Measurements from ENCODE around the gene RAE1. TPM values are rescaled to one million over a fixed set of nuclear protein-coding genes. Genes with fewer than 3 reads are reported as not detected.

RAE1 gene
- total RNA-seq, 2 donors from 2014 or later = 4.9 to 9.9 TPM

DNA sequence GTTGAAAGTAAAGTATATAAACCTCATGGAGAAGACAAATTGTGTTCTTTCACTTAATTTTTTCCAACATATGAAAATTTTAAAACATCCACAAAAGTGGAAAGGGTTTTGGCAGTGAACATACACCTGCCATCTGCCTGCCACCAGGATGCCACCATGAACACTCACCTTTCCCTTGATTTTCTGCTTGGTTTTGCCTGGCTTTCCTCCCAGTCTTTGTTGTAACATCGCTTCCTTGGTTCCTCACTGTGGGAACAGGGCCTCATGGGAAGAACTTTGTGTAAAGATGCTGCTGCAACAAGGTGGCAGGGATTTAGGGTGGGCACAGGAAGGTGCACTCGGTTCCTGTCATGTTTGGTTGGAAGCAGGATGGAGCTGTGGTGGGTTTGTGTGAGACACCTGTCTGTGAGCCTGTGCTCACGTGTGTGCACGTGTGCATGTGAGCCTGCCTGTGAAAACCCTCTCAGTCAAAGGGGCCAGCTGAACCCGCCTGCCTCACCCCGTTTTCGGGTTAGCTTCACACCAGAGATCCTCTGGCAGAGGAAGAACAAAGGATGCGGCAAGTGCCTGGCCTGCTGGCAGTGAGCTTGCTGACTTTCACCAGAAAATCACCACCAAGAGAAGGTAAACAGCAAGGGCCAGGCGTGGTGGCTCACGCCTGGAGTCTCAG lies 29.2 kb downstream of the RAE1 start:
- TF ChIP-seq, protein P1, sequence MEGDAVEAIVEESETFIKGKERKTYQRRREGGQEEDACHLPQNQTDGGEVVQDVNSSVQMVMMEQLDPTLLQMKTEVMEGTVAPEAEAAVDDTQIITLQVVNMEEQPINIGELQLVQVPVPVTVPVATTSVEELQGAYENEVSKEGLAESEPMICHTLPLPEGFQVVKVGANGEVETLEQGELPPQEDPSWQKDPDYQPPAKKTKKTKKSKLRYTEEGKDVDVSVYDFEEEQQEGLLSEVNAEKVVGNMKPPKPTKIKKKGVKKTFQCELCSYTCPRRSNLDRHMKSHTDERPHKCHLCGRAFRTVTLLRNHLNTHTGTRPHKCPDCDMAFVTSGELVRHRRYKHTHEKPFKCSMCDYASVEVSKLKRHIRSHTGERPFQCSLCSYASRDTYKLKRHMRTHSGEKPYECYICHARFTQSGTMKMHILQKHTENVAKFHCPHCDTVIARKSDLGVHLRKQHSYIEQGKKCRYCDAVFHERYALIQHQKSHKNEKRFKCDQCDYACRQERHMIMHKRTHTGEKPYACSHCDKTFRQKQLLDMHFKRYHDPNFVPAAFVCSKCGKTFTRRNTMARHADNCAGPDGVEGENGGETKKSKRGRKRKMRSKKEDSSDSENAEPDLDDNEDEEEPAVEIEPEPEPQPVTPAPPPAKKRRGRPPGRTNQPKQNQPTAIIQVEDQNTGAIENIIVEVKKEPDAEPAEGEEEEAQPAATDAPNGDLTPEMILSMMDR (IDR thresholded peaks at IDR 0.05) = no peak
- TF ChIP-seq POLR2A (IDR thresholded peaks at IDR 0.05) = no peak
- H3K27ac ChIP-seq = no peak overlapping the region
- H3K4me1 ChIP-seq = no peaks in the 10 kb centered on the region
- DNase-seq (no peak), ATAC-seq (no peak)
- no peak overlapping the region for H3K4me3 ChIP-seq
- intact Hi-C loops (cut with DNase I) = loop anchor here (5.0 kb wide), 1 partner anchor 112 kb away; no protein-coding TSS in a partner anchor
- no peaks in the 10 kb centered on the region for H3K27me3 ChIP-seq
- H3K9me3 ChIP-seq = no peaks in the 10 kb centered on the region
- WGBS, 2 donors = 79 to 92% methylated on average over 5 to 10 of the region's 10 CpGs
- peaks cover 3 to 4% of the 10 kb centered on the region in 2 donors for H3K36me3 ChIP-seq (replicated peaks in 1 of 2; ENCODE audit: insufficient read depth in 1 of 2, low read depth in 2 of 2)

DNA sequence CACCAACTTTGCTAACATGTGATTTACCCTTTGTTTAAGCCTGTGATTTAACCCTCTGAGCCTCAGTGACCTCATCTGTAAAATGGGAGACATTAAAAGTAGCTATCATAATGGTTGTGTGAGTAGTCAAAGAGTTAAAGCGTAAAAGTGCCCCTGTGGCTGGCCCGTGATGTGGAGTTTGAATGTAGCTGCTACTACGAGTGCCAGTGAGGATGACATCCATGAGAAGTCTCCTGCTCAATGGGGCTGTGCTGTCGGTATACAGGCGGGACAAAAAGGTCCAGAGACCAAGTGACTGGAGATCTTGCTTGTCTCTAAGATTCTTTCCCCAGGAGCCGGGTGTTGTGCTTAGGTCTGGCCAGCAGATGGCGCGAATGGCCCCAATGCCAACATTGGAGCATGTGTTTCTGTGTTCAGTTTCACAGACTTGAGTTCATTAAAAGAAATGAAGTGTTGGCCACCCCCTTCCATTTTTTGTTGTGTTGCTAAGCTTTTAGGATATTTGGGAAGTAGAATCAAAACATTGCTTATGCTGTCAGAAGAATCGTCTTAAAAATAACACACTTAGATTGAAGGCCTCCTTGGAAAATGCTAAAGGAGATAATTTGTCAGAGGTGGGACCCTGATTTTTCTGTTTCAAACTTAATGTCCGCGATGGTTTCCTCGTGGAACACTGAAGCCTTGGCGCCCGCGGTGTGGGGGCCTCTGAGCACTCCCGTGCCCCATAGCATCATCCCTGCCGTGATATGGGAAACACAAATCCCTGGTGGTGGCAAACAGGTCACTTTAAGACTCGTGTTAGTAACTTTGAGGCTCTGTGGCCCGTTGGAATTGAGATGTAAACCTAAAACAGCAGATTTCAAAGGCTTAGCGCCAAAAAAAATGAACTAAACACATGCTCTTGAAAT lies 30.8 kb downstream of the RAE1 start:
- Histone ChIP-seq H3K4me3 (no peak overlapping the region), H3K4me1 (no peaks in the 10 kb centered on the region), H3K36me3 (replicated peaks in 1 of 2; ENCODE audit: insufficient read depth in 1 of 2, low read depth in 2 of 2) (peaks cover 0 to 4% of the 10 kb centered on the region in 2 donors), H3K9me3 (no peaks in the 10 kb centered on the region), H3K27me3 (no peaks in the 10 kb centered on the region), H3K27ac (no peak overlapping the region)
- DNase-seq = peak; percentile 78 to 85 (median 83)
- ATAC-seq = peak; percentile 80
- intact Hi-C loops (cut with DNase I) = loop anchor here (5.0 kb wide), 1 partner anchor 110 kb away; no protein-coding TSS in a partner anchor
- 33 to 37% methylated on average over 20 of the region's 20 CpGs for WGBS, 2 donors
- TF ChIP-seq, protein P1 (IDR thresholded peaks at IDR 0.05) = peak; percentile 74 to 97 (median 90)
- TF ChIP-seq POLR2A (IDR thresholded peaks at IDR 0.05) = no peak

DNA sequence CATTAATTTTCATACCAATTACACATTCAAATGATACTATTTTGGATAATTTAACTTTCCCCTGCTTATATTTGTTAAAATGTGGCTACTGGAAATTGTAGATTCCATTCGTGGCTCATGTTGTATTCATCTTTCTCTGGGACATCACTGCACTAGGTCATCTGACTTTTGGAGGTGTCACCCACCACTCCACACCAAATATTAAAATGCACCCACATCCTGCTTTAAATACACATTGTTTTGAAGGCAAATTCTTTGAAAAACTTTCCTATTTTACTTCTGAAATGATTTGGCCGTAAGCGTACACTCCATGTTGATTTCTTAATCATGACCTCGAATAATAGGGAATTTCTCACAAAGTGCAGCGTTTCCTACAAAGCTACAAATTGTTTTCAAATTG lies 31.5 kb downstream of the RAE1 start:
- Histone ChIP-seq H3K9me3 (no peaks in the 10 kb centered on the region), H3K27ac (no peak overlapping the region), H3K4me3 (no peak overlapping the region), H3K27me3 (no peaks in the 10 kb centered on the region), H3K4me1 (no peaks in the 10 kb centered on the region), H3K36me3 (replicated peaks in 1 of 2; ENCODE audit: insufficient read depth in 1 of 2, low read depth in 2 of 2) (peaks cover 0 to 4% of the 10 kb centered on the region in 2 donors)
- no peak for TF ChIP-seq POLR2A (IDR thresholded peaks at IDR 0.05)
- TF ChIP-seq, protein P1 (IDR thresholded peaks at IDR 0.05) = no peak
- no peak for ATAC-seq
- WGBS, 2 donors = 81% methylated on average over 5 of the region's 5 CpGs
- intact Hi-C loops (cut with DNase I) = loop anchor here (5.0 kb wide), 1 partner anchor 110 kb away; no protein-coding TSS in a partner anchor
- DNase-seq = no peak

DNA sequence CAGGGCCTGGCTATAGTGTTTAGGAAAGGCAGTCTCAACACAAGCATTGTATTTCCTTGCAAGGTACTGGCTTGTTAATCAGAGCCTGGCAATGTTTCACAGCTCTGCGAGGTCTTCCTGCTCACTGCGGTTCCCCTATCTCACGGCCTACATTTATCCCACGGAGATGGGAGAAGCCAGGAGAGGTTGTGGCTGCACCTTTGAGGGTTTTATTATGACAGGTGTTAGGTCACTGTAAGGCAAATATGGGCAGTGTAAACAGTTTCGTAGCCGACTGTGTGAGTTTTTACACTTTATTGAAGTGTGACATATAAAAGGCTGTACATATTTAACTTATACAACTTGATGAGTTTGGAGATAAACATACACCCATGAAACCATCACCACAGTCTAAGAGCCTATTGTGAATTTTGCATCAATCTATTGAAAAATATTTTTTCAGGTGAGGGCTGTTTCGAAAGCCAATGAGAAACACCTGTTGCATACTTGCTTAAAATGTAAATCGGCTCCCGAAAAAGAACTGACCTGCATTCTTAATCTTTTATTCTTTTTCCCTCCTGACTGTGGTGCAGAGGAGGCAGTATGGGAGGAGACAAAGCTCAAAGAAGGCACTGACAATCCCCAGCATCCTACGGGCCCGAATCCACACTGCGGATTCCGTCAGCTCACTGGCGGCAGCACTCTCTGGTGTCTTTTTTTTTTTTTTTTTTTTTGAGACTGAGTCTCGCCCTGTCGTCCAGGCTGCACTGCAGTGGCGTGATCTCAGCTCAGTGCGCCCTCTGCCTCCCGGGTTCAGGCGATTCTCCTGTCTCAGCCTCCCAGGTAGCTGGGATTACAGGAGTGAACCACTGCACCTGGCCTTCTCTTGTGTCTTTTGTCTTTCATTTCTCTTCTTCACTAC lies 32.6 kb downstream of the RAE1 start:
- WGBS, 2 donors = 72 to 77% methylated on average over 20 of the region's 20 CpGs
- H3K27ac ChIP-seq = no peak overlapping the region

More for the DNA sequence above, 32.6 kb downstream of the RAE1 start:
- DNase-seq (no peak), ATAC-seq (no peak)
- H3K4me1 ChIP-seq = no peaks in the 10 kb centered on the region
- TF ChIP-seq, protein P1 (IDR thresholded peaks at IDR 0.05) = no peak
- no peak for TF ChIP-seq POLR2A (IDR thresholded peaks at IDR 0.05)
- H3K27me3 ChIP-seq = no peaks in the 10 kb centered on the region
- H3K9me3 ChIP-seq = no peaks in the 10 kb centered on the region
- intact Hi-C loops (cut with DNase I) = loop anchor here (5.0 kb wide), 1 partner anchor 109 kb away; no protein-coding TSS in a partner anchor
- no peaks in the 10 kb centered on the region for H3K36me3 ChIP-seq (replicated peaks in 1 of 2; ENCODE audit: insufficient read depth in 1 of 2, low read depth in 2 of 2)
- H3K4me3 ChIP-seq = no peak overlapping the region
